H1 (cell line): ENCODE data around the gene LANCL2. TPM values are rescaled to one million over a fixed set of nuclear protein-coding genes. Genes with fewer than 3 reads are reported as not detected.
A peak's percentile ranks its signal among the peaks of the same experiment; 100 is the strongest.

Experiments
- CTCF ChIA-PET: fragments of 300-600 bp; sonication (Branson Sonifier 250); formaldehyde crosslinking; loops from one replicate; lab custom pipeline; 2021; ENCODE audit not compliant: partially characterized antibody; lab: Charles Lee
- POLR2A ChIA-PET: fragments of 300-600 bp; sonication (Branson Sonifier 250); formaldehyde crosslinking; loops from one replicate; lab custom pipeline; 2021; ENCODE audit warnings: inconsistent platforms; ENCODE audit not compliant: partially characterized antibody; lab: Charles Lee
- DNase-seq, 2 experiments: peaks; one replicate each; pipeline versions ENCODE4 v3.0.0 to v3.0.0-alpha.2; 2010 to 2022; ENCODE audit warnings: low spot score in 2 of 2, low read depth in 1 of 2, mixed read lengths in 1 of 2
- FAIRE-seq: peaks from 2 replicates; lab custom pipeline; 2011; peaks lifted over from hg19 to GRCh38; lab: Jason Lieb, UNC
- H2AFZ ChIP-seq: 2 replicates; pipeline ENCODE4 v1.8.1; 2012; ENCODE audit warnings: low read length, inconsistent platforms
- H2AK5ac ChIP-seq: 2 replicates; pipeline ENCODE4 v1.6.1; 2013; ENCODE audit warnings: low read depth, low read length
- H2BK120ac ChIP-seq: replicated peaks from 2 replicates; pipeline ENCODE3; 2013; ENCODE audit warnings: low read depth, low read length, inconsistent platforms
- H2BK12ac ChIP-seq: 2 replicates; pipeline ENCODE4 v1.6.1; 2013; ENCODE audit warnings: low read depth, low read length
- H2BK15ac ChIP-seq: 2 replicates; pipeline ENCODE4 v1.6.1; 2013; ENCODE audit warnings: low read length
- H2BK20ac ChIP-seq: 2 replicates; pipeline ENCODE4 v1.6.1; 2013; ENCODE audit warnings: low read length
- H2BK5ac ChIP-seq: 2 replicates; pipeline ENCODE4 v1.6.1; 2013; ENCODE audit warnings: low read depth, low read length
- H3K14ac ChIP-seq: 2 replicates; pipeline ENCODE4 v1.6.1; 2013; ENCODE audit warnings: inconsistent platforms; ENCODE audit not compliant: insufficient read length
- H3K18ac ChIP-seq: 2 replicates; pipeline ENCODE4 v1.6.1; 2013; ENCODE audit warnings: low read length; ENCODE audit errors: extremely low read depth
- H3K23ac ChIP-seq: 2 replicates; pipeline ENCODE4 v1.6.1; 2013; ENCODE audit warnings: inconsistent platforms; ENCODE audit not compliant: insufficient read length
- H3K23me2 ChIP-seq: 2 replicates; pipeline ENCODE4 v1.6.1; 2013; ENCODE audit warnings: low read depth, low read length
- H3K27ac ChIP-seq: 2 replicates; pipeline ENCODE4 v1.6.1; 2011; ENCODE audit warnings: low read depth, low read length, inconsistent platforms
- H3K27me3 ChIP-seq, 4 experiments: replicated peaks in 1 of 4; 1 replicate in 1 of 4; 2 replicates in 3 of 4; pipeline versions ENCODE4 v1.6.1 to v1.8.1; 2011 to 2013; ENCODE audit warnings: low read length in 3 of 4, mild to moderate bottlenecking in 3 of 4, inconsistent platforms in 2 of 4, mixed read lengths in 2 of 4, moderate library complexity in 1 of 4; ENCODE audit not compliant: control insufficient read depth in 3 of 4, insufficient read depth in 3 of 4; ENCODE audit errors: extremely low read depth in 1 of 4
- H3K36me3 ChIP-seq, 4 experiments: 2 replicates each; pipeline versions ENCODE4 v1.6.1 to v1.8.1; 2011 to 2013; ENCODE audit warnings: mild to moderate bottlenecking in 4 of 4, low read length in 3 of 4, moderate library complexity in 2 of 4, control low read depth in 1 of 4, inconsistent platforms in 1 of 4; ENCODE audit not compliant: insufficient read depth in 4 of 4, control insufficient read depth in 2 of 4
- H3K4ac ChIP-seq: replicated peaks from 2 replicates; pipeline ENCODE3; 2013; ENCODE audit warnings: low read length, low read depth, mixed read lengths, inconsistent platforms; ENCODE audit not compliant: insufficient read length
- H3K4me1 ChIP-seq, 4 experiments: replicated peaks in 1 of 4; 1 replicate in 1 of 4; 2 replicates in 3 of 4; pipeline versions ENCODE4 v1.6.1 to v1.8.1; 2011 to 2013; ENCODE audit warnings: low read length in 3 of 4, inconsistent platforms in 2 of 4, mixed read lengths in 1 of 4; ENCODE audit not compliant: insufficient read depth in 4 of 4, control insufficient read depth in 3 of 4
- H3K4me2 ChIP-seq, 2 experiments: 2 replicates each; pipeline versions ENCODE4 v1.6.1 to v1.8.1; 2011 to 2013; ENCODE audit warnings: low read depth in 2 of 2, low read length in 2 of 2, control low read depth in 1 of 2, inconsistent platforms in 1 of 2, mild to moderate bottlenecking in 1 of 2; ENCODE audit not compliant: insufficient read depth in 1 of 2
- H3K4me3 ChIP-seq, 4 experiments: fragments of 200-600, 300-600 bp in 1 of 4; sonication (generic), shearing (Covaris generic), sonication (Bioruptor Twin) in 1 of 4; 2 replicates each; pipeline versions ENCODE4 v1.5.1 to v1.8.1; 2011 to 2016; ENCODE audit warnings: low read length in 4 of 4, low read depth in 3 of 4, control low read depth in 2 of 4, inconsistent platforms in 2 of 4, mild to moderate bottlenecking in 2 of 4, mixed read lengths in 1 of 4, moderate library complexity in 1 of 4; ENCODE audit not compliant: insufficient read depth in 2 of 4; ENCODE audit errors: extremely low read depth in 1 of 4
- H3K56ac ChIP-seq: replicated peaks from 2 replicates; pipeline ENCODE3; 2013; ENCODE audit warnings: low read depth, mild to moderate bottlenecking, mixed read lengths, low read length, inconsistent platforms; ENCODE audit not compliant: insufficient read length
- H3K79me1 ChIP-seq: 2 replicates; pipeline ENCODE4 v1.6.1; 2013; ENCODE audit warnings: low read depth, low read length, control low read depth
- H3K79me2 ChIP-seq, 2 experiments: 2 replicates each; pipeline versions ENCODE4 v1.6.1 to v1.8.1; 2012 to 2013; ENCODE audit warnings: low read length in 2 of 2, mild to moderate bottlenecking in 2 of 2, inconsistent platforms in 1 of 2; ENCODE audit not compliant: insufficient read depth in 2 of 2, control insufficient read depth in 1 of 2
- H3K9ac ChIP-seq, 4 experiments: replicated peaks in 1 of 4; 1 replicate in 1 of 4; 2 replicates in 3 of 4; pipeline versions ENCODE4 v1.6.1 to v1.8.1; 2011 to 2013; ENCODE audit warnings: low read depth in 3 of 4, low read length in 3 of 4, control low read depth in 2 of 4, mild to moderate bottlenecking in 2 of 4, moderate library complexity in 2 of 4, inconsistent platforms in 1 of 4; ENCODE audit errors: extremely low read depth in 1 of 4
- H3K9me3 ChIP-seq, 2 experiments: 2 replicates each; pipeline versions ENCODE4 v1.6.1 to v1.8.1; 2012 to 2013; ENCODE audit warnings: mild to moderate bottlenecking in 2 of 2, moderate library complexity in 2 of 2, control low read depth in 1 of 2, inconsistent platforms in 1 of 2, low read depth in 1 of 2, low read length in 1 of 2, mixed read lengths in 1 of 2; ENCODE audit not compliant: insufficient read depth in 2 of 2
- H4K20me1 ChIP-seq, 2 experiments: replicated peaks in 1 of 2; 2 replicates each; pipeline versions ENCODE3 to v1.8.1; 2011 to 2013; ENCODE audit warnings: inconsistent platforms in 2 of 2, low read length in 2 of 2, mild to moderate bottlenecking in 1 of 2; ENCODE audit not compliant: insufficient read depth in 2 of 2, control insufficient read depth in 1 of 2
- H4K5ac ChIP-seq: 2 replicates; pipeline ENCODE4 v1.6.1; 2013; ENCODE audit warnings: low read length, low read depth, mixed read lengths, inconsistent platforms; ENCODE audit not compliant: insufficient read length
- H4K8ac ChIP-seq: 2 replicates; pipeline ENCODE4 v1.8.0; 2013; ENCODE audit warnings: mild to moderate bottlenecking, moderate library complexity, low read length, inconsistent platforms; ENCODE audit not compliant: insufficient read depth; ENCODE audit errors: extremely low read depth
- H4K91ac ChIP-seq: replicated peaks from 2 replicates; pipeline ENCODE3; 2013; ENCODE audit warnings: low read length, mixed read lengths, inconsistent platforms; ENCODE audit not compliant: insufficient read length
- CBX8 ChIP-seq: fragments of 300-800, 300-1000 bp; sonication (generic); IDR thresholded peaks from 2 replicates; pipeline ENCODE4 v1.7.1; 2016; ENCODE audit warnings: low read depth, low read length, borderline replicate concordance
- CEBPB ChIP-seq: IDR thresholded peaks from 2 replicates; pipeline ENCODE4 v1.6.1; 2012; ENCODE audit warnings: low read depth, low read length
- CHD2 ChIP-seq: IDR thresholded peaks from 2 replicates; pipeline ENCODE4 v1.6.1; 2012; ENCODE audit warnings: low read length, improper control_type of control experiment
- CREB1 ChIP-seq: IDR thresholded peaks from 2 replicates; pipeline ENCODE4 v1.6.1; 2012; ENCODE audit warnings: inconsistent platforms
- JUND ChIP-seq: IDR thresholded peaks from 2 replicates; pipeline ENCODE4 v1.6.1; 2011; ENCODE audit warnings: mild to moderate bottlenecking, improper control_type of control experiment, low read length
- KDM1A ChIP-seq: fragments of 200-600, 300-600 bp; sonication (generic); IDR thresholded peaks from 2 replicates; pipeline ENCODE4 v1.7.1; 2016; ENCODE audit warnings: mild to moderate bottlenecking, low read length, borderline replicate concordance
- KDM4A ChIP-seq: IDR thresholded peaks from one replicate; pipeline ENCODE4 v1.7.1; 2012; ENCODE audit warnings: low read depth, mild to moderate bottlenecking, moderate library complexity, low read length, inconsistent platforms; ENCODE audit not compliant: severe bottlenecking
- NANOG ChIP-seq: IDR thresholded peaks from 2 replicates; pipeline ENCODE4 v1.6.1; 2011; ENCODE audit warnings: low read length, low read depth, mild to moderate bottlenecking, inconsistent platforms; ENCODE audit not compliant: insufficient read depth, poor library complexity, severe bottlenecking
- NRF1 ChIP-seq: IDR thresholded peaks from 2 replicates; pipeline ENCODE4 v1.6.1; 2011; ENCODE audit warnings: mild to moderate bottlenecking, low read depth, low read length, improper control_type of control experiment
- SIRT6 ChIP-seq: IDR thresholded peaks from one replicate; pipeline ENCODE4 v1.7.1; 2012; ENCODE audit warnings: low read length, inconsistent platforms
- SIX5 ChIP-seq: IDR thresholded peaks from 2 replicates; pipeline ENCODE4 v1.6.1; 2011; ENCODE audit warnings: mild to moderate bottlenecking, low read depth, low read length
- TCF12 ChIP-seq: IDR thresholded peaks from 2 replicates; pipeline ENCODE4 v1.6.1; 2011; ENCODE audit warnings: low read depth, mild to moderate bottlenecking, low read length
- YY1 ChIP-seq: IDR thresholded peaks from 2 replicates; pipeline ENCODE4 v1.6.1; 2011; ENCODE audit warnings: low read depth, mild to moderate bottlenecking, low read length
- ZNF274 ChIP-seq: IDR thresholded peaks from 2 replicates; pipeline ENCODE4 v1.7.0; 2012; ENCODE audit warnings: low read length, borderline replicate concordance; ENCODE audit errors: extremely low read depth
- WGBS, 2 experiments: shearing (Covaris generic) in 1 of 2; methylation state at CpG; one replicate each; pipeline versions ENCODE4 v1.1.6 to v1.1.7; 2013 to 2015; ENCODE audit warnings: low lambda C conversion rate in 2 of 2, mixed read lengths in 2 of 2, inconsistent platforms in 1 of 2, low coverage in 1 of 2, missing lambda C conversion rate in 1 of 2; ENCODE audit not compliant: insufficient replicate concordance in 2 of 2, insufficient coverage in 1 of 2, insufficient read length in 1 of 2; ENCODE audit errors: extremely low coverage in 1 of 2, missing lambda C conversion rate in 1 of 2; 5-methylcytosine and 5-hydroxymethylcytosine counted together
- polyA plus RNA-seq, 7 experiments: library from polyadenylated mRNA; depleted of rRNA in 3 of 7; stranded (reverse) in 5 of 7; unstranded in 2 of 7; fragments of >200 nt in 5 of 7; fragments of 200-250 nt in 2 of 7; gene quantifications; 1 replicate in 5 of 7; 2 replicates in 1 of 7; 4 replicates in 1 of 7; pipeline versions ENCODE4 v1.2.1 to v1.2.3, GENCODE V29; 2011 to 2013; ENCODE audit warnings: missing spikeins in 2 of 7, mixed read lengths in 2 of 7
- total RNA-seq: library from RNA; stranded (reverse); fragmentation: NEBNext Ultra II Directional; extraction: Animal tissue kit (Norgen Biotek cat#: 25700); gene quantifications from 2 replicates; pipeline ENCODE4 v1.2.1, GENCODE V29; 2021

LANCL2 gene
- total and polyA plus RNA-seq, 2 of the 8 experiments (the other 6 are each of a cell fraction or from before 2014, with no cell fraction given), result 9.2 to 9.5 TPM

- H3K18ac ChIP-seq, result no peak overlapping the region
- H4K5ac ChIP-seq, result no peak overlapping the region
- no peaks in the 10 kb centered on the region for H3K79me2 ChIP-seq
- CTCF ChIA-PET, result no interaction called here
- H4K20me1 ChIP-seq, result peaks cover 0 to 16% of the 10 kb centered on the region in 2 experiments
- 89% methylated on average over 22 of the region's 22 CpGs; no CpG with 5 or more reads in 1 of the 2 experiments for whole genome bisulfite sequencing, 2 experiments
- H2BK20ac ChIP-seq, result no peak overlapping the region
- no peak overlapping the region for H4K91ac ChIP-seq
- FAIRE-seq (no peak), DNase-seq (no peak)
- no peak overlapping the region for H3K56ac ChIP-seq
- H3K79me1 ChIP-seq, result peaks cover 8% of the 10 kb centered on the region; the same call in 1 of the 2 replicates
- H2BK5ac ChIP-seq, result no peak overlapping the region; the same call in 1 of the 2 replicates
- no peak overlapping the region for H2BK120ac ChIP-seq
- H3K4ac ChIP-seq, result no peak overlapping the region
- H3K4me3 ChIP-seq, result no peak overlapping the region
- no peaks in the 10 kb centered on the region for H3K9me3 ChIP-seq
- no peak overlapping the region for H2BK12ac ChIP-seq
- H3K23me2 ChIP-seq, result no peaks in the 10 kb centered on the region
- H2AFZ ChIP-seq, result no peak overlapping the region
- H4K8ac ChIP-seq, result peak overlapping the region; percentile 1; the same call in 1 of the 2 replicates
- no peak overlapping the region for H3K9ac ChIP-seq
- POLR2A ChIA-PET, result no interaction called here
- no peak overlapping the region for H3K4me2 ChIP-seq
- no peak overlapping the region for H2AK5ac ChIP-seq
- no peak overlapping the region for H3K27ac ChIP-seq
- H3K36me3 ChIP-seq, result no peaks in the 10 kb centered on the region; a peak in 1 of 8 replicates
- no peaks in the 10 kb centered on the region for H3K27me3 ChIP-seq
- H2BK15ac ChIP-seq, result no peak overlapping the region
- H3K23ac ChIP-seq, result no peak overlapping the region
- H3K14ac ChIP-seq, result no peak overlapping the region
- H3K4me1 ChIP-seq, result no peaks in the 10 kb centered on the region
- TF ChIP-seq ZNF274 (no peak), NANOG (no peak), NRF1 (no peak), CREB1 (no peak), CBX8 (no peak), JUND (no peak), SIX5 (no peak), KDM4A (no peak), YY1 (no peak), CHD2 (no peak), CEBPB (no peak), TCF12 (no peak), KDM1A (no peak), SIRT6 (no peak)
Observed at GRCh38 chr7:55474944-55475854, 110.1 kb downstream of the LANCL2 start.
